ENCODE results near the gene NEO1.

The NEO1 gene

DNA sequence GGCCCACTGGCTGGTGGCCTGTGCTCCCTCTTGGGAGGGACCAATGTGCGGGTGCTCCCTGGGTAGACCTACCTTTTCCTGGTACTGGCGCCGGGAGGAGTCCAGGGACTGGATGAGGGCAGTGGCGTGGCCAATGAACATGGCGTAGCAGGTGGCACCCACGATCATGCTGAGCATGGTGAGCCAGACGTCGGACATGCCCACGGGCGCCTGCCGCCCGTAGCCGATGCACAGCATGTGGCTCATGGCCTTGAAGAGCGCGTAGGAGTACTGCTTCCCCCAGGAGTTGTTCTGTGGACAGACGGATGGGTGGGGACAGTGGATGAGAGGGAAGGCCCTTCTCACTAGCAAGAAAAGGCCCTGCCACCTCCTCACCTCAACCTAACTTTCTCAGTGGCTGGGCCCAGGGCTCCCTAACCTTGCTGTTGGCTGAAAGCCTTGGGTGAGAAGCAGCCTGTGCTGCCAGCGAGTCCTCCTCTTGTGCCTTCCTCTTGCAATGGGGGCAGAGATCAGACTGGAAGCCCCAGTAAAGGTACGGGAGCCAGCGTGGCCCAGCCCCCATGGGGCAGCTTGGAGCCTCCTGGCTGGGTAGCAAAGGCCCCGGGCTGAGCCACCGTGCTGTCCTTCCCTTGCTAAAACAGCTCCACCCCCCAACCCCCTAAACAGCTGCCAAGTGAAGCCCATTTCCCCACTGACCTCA is 277.4 kb downstream of the NEO1 start:
- Mint-ChIP-seq H3K9me3 (ENCODE audit: low read depth) (no peaks in the 10 kb centered on the region), H3K27ac (no peak overlapping the region), H3K36me3 (no peaks in the 10 kb centered on the region), H3K27me3 (no peaks in the 10 kb centered on the region), H3K4me3 (no peak overlapping the region), H3K4me1 (ENCODE audit: low read depth) (peaks cover 3% of the 10 kb centered on the region)

GRCh38 chr15:73330206-73331051 is 278.2 kb downstream of the NEO1 start:
- no peaks in the 10 kb centered on the region for H3K36me3 Mint-ChIP-seq
- no peak overlapping the region for H3K4me3 Mint-ChIP-seq
- peaks cover 3% of the 10 kb centered on the region for H3K4me1 Mint-ChIP-seq (ENCODE audit: low read depth)
- H3K27me3 Mint-ChIP-seq: no peaks in the 10 kb centered on the region
- H3K27ac Mint-ChIP-seq: no peak overlapping the region
- H3K9me3 Mint-ChIP-seq (ENCODE audit: low read depth): no peaks in the 10 kb centered on the region

DNA sequence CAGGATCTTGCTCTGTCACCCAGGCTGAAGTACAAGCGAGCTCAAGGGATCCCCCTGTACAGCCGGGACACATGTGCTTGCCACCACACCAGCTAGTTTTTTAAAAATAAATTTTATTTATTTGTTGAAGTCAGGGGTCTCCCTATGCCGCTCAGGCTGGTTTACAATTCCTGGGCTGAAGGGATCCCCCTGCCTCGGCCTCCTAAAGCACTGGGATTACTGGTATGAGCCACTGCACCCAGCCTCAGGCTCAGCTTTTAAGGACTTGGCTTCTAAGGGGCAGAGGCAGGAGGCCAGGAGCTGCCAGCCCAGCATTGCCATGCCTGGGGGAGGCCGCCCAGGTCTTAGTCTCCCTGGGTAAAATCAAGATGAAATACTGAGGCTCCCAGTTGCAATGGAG is 279.2 kb downstream of the NEO1 start:
- no peaks in the 10 kb centered on the region for H3K36me3 Mint-ChIP-seq

DNA sequence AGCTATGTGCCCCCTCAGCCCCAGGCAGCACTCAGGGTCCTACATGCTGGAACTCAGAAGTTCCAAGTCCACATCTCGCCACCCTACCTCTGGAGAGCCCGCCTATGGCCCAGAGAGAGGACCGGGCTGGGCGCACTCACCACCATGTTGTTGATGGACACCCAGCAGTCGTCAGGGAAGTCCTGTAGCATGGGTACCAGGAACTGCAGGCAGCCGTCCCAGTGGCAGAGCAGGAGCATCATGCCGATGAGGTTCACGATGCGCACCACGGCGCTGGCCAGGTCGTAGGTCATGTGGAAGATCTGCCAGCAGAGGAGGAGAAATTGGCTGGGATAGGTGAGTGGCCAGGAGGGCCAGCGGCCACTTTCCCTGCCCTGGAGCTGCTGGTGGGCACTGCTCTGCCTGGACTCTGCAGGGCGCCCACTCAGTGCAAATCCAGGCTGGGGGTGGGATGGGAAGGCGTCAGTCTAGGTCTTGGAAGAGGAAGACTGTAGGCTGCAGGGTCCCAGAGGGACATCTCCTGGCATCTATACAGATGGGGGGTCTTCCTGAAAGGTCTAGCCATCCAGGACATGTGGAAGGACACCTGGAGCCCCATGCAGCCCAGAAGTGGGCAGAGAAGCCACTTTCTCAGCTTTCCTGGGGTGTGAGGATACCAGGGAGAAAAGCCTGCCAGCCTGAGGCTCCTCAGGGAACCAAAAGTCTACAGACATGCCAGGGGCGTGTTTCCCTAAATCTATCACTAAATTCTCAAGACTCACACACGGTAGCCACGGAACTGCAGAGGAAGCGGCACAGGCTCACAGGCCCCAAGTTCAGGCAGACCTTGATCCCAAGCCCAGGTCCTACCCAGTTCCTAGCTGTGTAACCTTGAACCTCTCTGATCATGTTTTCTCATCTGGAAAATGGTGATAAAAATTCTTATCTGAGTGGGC is 280.0 kb downstream of the NEO1 start:
- H3K36me3 Mint-ChIP-seq: no peaks in the 10 kb centered on the region
- peaks cover 2% of the 10 kb centered on the region for H3K27me3 Mint-ChIP-seq
- no peak overlapping the region for H3K27ac Mint-ChIP-seq
- H3K9me3 Mint-ChIP-seq (ENCODE audit: low read depth): no peaks in the 10 kb centered on the region
- H3K4me1 Mint-ChIP-seq (ENCODE audit: low read depth): no peaks in the 10 kb centered on the region
- H3K4me3 Mint-ChIP-seq: no peak overlapping the region

More for the DNA sequence above, 279.2 kb downstream of the NEO1 start:
- no peak overlapping the region for H3K4me3 Mint-ChIP-seq
- H3K9me3 Mint-ChIP-seq (ENCODE audit: low read depth): no peaks in the 10 kb centered on the region
- no peaks in the 10 kb centered on the region for H3K4me1 Mint-ChIP-seq (ENCODE audit: low read depth)
- H3K27ac Mint-ChIP-seq: no peak overlapping the region
- peaks cover under 1% of the 10 kb centered on the region for H3K27me3 Mint-ChIP-seq

GRCh38 chr15:73333001-73333400 is 280.7 kb downstream of the NEO1 start:
- no peaks in the 10 kb centered on the region for H3K36me3 Mint-ChIP-seq
- no peaks in the 10 kb centered on the region for H3K9me3 Mint-ChIP-seq (ENCODE audit: low read depth)
- no peak overlapping the region for H3K4me3 Mint-ChIP-seq
- no peaks in the 10 kb centered on the region for H3K4me1 Mint-ChIP-seq (ENCODE audit: low read depth)
- H3K27ac Mint-ChIP-seq: no peak overlapping the region
- peaks cover 2% of the 10 kb centered on the region for H3K27me3 Mint-ChIP-seq

DNA sequence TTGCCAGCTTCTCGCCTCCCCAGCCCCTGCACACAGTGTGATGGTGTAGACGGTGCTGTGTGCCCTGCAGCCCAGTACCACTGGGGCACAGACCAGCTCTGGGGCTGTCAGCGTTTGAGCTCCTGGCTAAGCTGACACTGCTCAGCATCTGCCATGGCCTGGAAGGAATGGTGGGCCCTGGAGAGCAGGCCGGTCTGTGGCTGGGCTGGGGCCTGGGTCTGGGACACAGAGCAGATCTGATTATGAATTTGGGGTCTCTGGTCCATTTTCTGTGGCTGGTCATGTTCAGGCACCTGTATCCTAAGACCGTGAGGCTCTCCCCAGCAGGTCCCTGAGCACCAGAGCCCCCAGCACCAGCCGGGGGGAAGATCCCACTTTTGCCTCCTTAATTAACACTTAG is 281.8 kb downstream of the NEO1 start:
- no peaks in the 10 kb centered on the region for H3K9me3 Mint-ChIP-seq (ENCODE audit: low read depth)
- H3K4me3 Mint-ChIP-seq: no peak overlapping the region
- H3K36me3 Mint-ChIP-seq: no peaks in the 10 kb centered on the region
- no peak overlapping the region for H3K27ac Mint-ChIP-seq
- peaks cover 2% of the 10 kb centered on the region for H3K27me3 Mint-ChIP-seq
- no peaks in the 10 kb centered on the region for H3K4me1 Mint-ChIP-seq (ENCODE audit: low read depth)

- Mint-ChIP-seq H3K27ac (no peak overlapping the region), H3K4me1 (ENCODE audit: low read depth) (no peaks in the 10 kb centered on the region), H3K4me3 (no peak overlapping the region), H3K9me3 (ENCODE audit: low read depth) (no peaks in the 10 kb centered on the region), H3K36me3 (no peaks in the 10 kb centered on the region), H3K27me3 (peaks cover 2% of the 10 kb centered on the region)
Observed at GRCh38 chr15:73335026-73335425, 282.8 kb downstream of the NEO1 start.

GRCh38 chr15:73335471-73335870 is 283.2 kb downstream of the NEO1 start:
- Mint-ChIP-seq H3K36me3 (no peaks in the 10 kb centered on the region), H3K9me3 (ENCODE audit: low read depth) (no peaks in the 10 kb centered on the region), H3K27ac (no peak overlapping the region), H3K4me3 (no peak overlapping the region), H3K27me3 (peaks cover 2% of the 10 kb centered on the region), H3K4me1 (ENCODE audit: low read depth) (no peaks in the 10 kb centered on the region)

- Mint-ChIP-seq H3K4me3 (no peak overlapping the region), H3K27ac (no peak overlapping the region), H3K36me3 (no peaks in the 10 kb centered on the region), H3K9me3 (ENCODE audit: low read depth) (no peaks in the 10 kb centered on the region), H3K4me1 (ENCODE audit: low read depth) (no peaks in the 10 kb centered on the region), H3K27me3 (peaks cover 2% of the 10 kb centered on the region)
Observed at GRCh38 chr15:73336756-73337155, 284.5 kb downstream of the NEO1 start.

DNA sequence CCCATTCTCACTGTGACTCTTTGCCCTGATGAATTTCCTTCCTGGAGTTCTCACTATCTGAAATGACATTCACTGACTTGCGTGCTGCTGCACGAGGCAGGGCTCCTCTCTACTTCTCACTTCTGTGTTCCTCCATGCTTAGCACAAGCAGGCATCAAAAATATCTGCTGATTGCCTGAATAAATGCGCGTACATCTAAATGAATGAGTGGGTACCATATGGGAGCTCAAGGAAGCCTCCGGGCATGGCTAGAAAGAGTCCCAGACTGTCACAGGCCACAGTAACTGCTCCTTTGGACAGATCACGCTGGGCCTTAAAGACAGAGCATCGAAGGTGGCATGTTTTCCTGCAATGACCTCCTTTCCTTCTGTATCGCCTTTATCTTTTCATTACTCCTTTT is 284.9 kb downstream of the NEO1 start:
- H3K27ac Mint-ChIP-seq: no peak overlapping the region
- no peaks in the 10 kb centered on the region for H3K36me3 Mint-ChIP-seq
- H3K4me1 Mint-ChIP-seq (ENCODE audit: low read depth): no peaks in the 10 kb centered on the region
- H3K27me3 Mint-ChIP-seq: peaks cover 2% of the 10 kb centered on the region
- no peak overlapping the region for H3K4me3 Mint-ChIP-seq
- H3K9me3 Mint-ChIP-seq (ENCODE audit: low read depth): no peaks in the 10 kb centered on the region

DNA sequence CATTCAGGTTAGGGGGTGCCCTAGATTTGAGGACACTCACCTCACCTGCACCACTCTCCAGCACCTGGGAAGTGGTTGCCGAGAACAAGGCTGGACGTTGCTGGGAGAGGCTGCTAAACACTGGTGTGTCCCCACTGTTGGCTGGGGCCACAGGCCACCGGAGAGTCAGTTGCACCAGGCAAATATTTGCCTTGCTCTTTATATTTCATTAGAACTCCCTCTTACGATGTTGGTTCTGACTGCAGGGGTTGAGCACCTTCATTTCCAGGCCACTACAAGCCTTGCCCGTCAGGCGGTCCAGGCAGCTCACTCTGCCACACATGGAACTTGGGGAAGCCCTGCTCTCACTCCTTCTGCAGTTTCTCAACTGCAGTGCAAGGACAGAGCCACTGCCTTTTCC is 285.8 kb downstream of the NEO1 start:
- no peaks in the 10 kb centered on the region for H3K36me3 Mint-ChIP-seq
- H3K4me3 Mint-ChIP-seq: no peak overlapping the region
- H3K9me3 Mint-ChIP-seq (ENCODE audit: low read depth): no peaks in the 10 kb centered on the region
- no peak overlapping the region for H3K27ac Mint-ChIP-seq
- no peaks in the 10 kb centered on the region for H3K4me1 Mint-ChIP-seq (ENCODE audit: low read depth)
- H3K27me3 Mint-ChIP-seq: peaks cover 2% of the 10 kb centered on the region

DNA sequence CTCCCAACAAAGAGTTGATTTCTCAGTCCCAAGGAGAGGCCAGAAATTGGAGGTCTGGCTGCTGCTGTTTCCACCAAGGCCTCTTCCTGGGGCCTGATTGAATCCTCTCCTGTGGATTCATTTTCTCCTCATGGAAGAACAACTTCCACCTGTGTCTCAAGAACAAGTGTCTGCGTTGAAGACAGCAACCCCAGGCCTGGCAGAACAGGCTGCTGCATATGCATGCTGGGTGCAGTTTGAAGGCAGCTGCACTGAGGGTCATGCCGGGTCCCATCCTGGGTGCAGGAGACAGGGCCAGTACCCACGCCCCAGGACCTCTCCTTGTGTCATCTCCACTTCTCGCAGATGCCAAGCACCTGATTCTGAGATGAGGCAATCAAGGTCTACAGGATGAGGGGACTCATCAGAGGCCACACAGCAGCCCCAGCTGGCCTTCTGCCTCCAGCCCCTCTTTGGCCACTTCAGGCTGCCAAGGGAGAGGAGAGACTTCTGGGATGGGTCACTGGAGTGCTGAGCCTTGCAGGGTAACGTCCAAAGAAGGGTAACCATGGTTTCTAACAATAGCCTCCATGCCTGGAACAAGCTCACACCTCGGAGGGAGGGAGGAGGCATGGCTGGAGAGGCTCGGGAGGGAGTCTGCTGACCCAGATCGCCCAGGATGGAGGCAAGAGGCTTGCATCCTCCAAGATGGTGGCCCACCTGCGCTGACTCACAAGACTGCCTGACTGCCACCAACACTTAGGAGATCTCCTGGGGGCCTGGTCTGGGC is 286.5 kb downstream of the NEO1 start:
- Mint-ChIP-seq H3K27me3 (peaks cover 2% of the 10 kb centered on the region), H3K36me3 (no peaks in the 10 kb centered on the region), H3K27ac (no peak overlapping the region), H3K4me1 (ENCODE audit: low read depth) (no peaks in the 10 kb centered on the region), H3K9me3 (ENCODE audit: low read depth) (no peaks in the 10 kb centered on the region), H3K4me3 (no peak overlapping the region)

- no peaks in the 10 kb centered on the region for H3K36me3 Mint-ChIP-seq
- no peaks in the 10 kb centered on the region for H3K9me3 Mint-ChIP-seq (ENCODE audit: low read depth)
- no peaks in the 10 kb centered on the region for H3K4me1 Mint-ChIP-seq (ENCODE audit: low read depth)
- H3K4me3 Mint-ChIP-seq: no peak overlapping the region
- H3K27ac Mint-ChIP-seq: no peak overlapping the region
- peaks cover 2% of the 10 kb centered on the region for H3K27me3 Mint-ChIP-seq
Observed at GRCh38 chr15:73340502-73341192, 288.4 kb downstream of the NEO1 start.

All from activated naive CD8-positive, alpha-beta T cell (primary cell).